Stimulated activated CD8-positive, alpha-beta memory T cell treated with anti-CD3 and anti-CD28 coated beads, Interleukin-7, amount 100 ng/mL, for 24 hours (primary cell): ENCODE measurements around the gene ADIRF.
"Not testable (repeated sequence)": the region's sequence is repeated elsewhere in the genome, so short reads cannot be mapped to it uniquely, and the experiment has no call there.

Experiments used
- DNase-seq: peaks from one replicate; pipeline ENCODE4 v3.0.0-alpha.2; 2020; ENCODE audit warnings: low read depth

ADIRF gene

GRCh38 chr10:86968271-86968993 is at the start of gene ADIRF:
TSS of gene ADIRF (plus strand) at chr10:86968482. CDS start at chr10:86968545, 63 bp downstream.
- DNase-seq: no peak

- no peak for DNase-seq
These were observed 45.7 kb upstream of the ADIRF start for GRCh38 chr10:86922553-86922961.

- no peak for DNase-seq
These were observed 38.6 kb upstream of the ADIRF start for GRCh38 chr10:86929468-86930380.

GRCh38 chr10:86931872-86932271 is 36.4 kb upstream of the ADIRF start:
- no peak for DNase-seq

GRCh38 chr10:86932674-86933073 is 35.6 kb upstream of the ADIRF start:
- no peak for DNase-seq

GRCh38 chr10:86934162-86934711 is 34.0 kb upstream of the ADIRF start:
- not testable (repeated sequence) for DNase-seq

- DNase-seq: no peak
These were observed 31.4 kb upstream of the ADIRF start for GRCh38 chr10:86936661-86937501.

GRCh38 chr10:86937502-86938154 is 30.7 kb upstream of the ADIRF start:
- no peak for DNase-seq

GRCh38 chr10:86938260-86938659 is 30.0 kb upstream of the ADIRF start:
- no peak for DNase-seq

GRCh38 chr10:86940076-86940475 is 28.2 kb upstream of the ADIRF start:
- DNase-seq: not testable (repeated sequence)

- no peak for DNase-seq
These were observed 27.6 kb upstream of the ADIRF start for GRCh38 chr10:86940677-86941076.

GRCh38 chr10:86941426-86941825 is 26.9 kb upstream of the ADIRF start:
- no peak for DNase-seq

- no peak for DNase-seq
These were observed 26.3 kb upstream of the ADIRF start for GRCh38 chr10:86941991-86942421.

GRCh38 chr10:86942441-86943315 is 25.6 kb upstream of the ADIRF start:
- no peak for DNase-seq

- DNase-seq: no peak
These were observed 24.8 kb upstream of the ADIRF start for GRCh38 chr10:86943316-86944030.

GRCh38 chr10:86944031-86944419 is 24.3 kb upstream of the ADIRF start:
- no peak for DNase-seq

GRCh38 chr10:86944471-86944870 is 23.8 kb upstream of the ADIRF start:
- DNase-seq: no peak

GRCh38 chr10:86944907-86945306 is 23.4 kb upstream of the ADIRF start:
- no peak for DNase-seq

- no peak for DNase-seq
These were observed 22.7 kb upstream of the ADIRF start for GRCh38 chr10:86945361-86946212.
